Stimulated activated CD8-positive, alpha-beta memory T cell treated with anti-CD3 and anti-CD28 coated beads, Interleukin-12 subunit alpha, Interleukin-12 subunit beta, amount 100 ng/mL, for 1 hour (primary cell): ENCODE results near the gene TCL1B.

Experiments used
- DNase-seq: peaks from one replicate; pipeline ENCODE4 v3.0.0-alpha.2; 2020; ENCODE audit warnings: low read depth

The TCL1B gene

DNA sequence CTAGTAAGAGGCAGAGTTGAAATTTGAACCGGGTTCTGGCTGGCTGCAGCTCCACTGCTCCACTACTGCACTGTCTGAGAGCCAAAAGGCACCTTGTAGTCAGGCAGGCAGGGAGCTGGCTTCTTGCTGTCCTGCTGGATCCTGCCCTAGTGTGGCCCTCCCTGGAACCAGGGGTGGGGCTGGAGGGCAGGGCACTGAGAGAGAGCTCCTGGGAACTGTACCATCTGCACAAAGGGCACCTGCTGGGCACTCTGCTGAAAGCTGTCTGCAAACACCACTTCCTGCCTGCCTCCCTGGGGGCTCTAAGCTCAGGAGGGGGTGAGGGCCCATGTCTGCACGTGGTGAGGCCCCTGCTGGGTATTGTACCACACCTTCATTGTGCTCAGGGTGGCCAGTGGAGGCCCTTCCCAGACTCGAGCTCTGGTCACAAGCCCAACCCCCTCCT lies 19.0 kb upstream of the TCL1B start:
- no peak for DNase-seq

DNA sequence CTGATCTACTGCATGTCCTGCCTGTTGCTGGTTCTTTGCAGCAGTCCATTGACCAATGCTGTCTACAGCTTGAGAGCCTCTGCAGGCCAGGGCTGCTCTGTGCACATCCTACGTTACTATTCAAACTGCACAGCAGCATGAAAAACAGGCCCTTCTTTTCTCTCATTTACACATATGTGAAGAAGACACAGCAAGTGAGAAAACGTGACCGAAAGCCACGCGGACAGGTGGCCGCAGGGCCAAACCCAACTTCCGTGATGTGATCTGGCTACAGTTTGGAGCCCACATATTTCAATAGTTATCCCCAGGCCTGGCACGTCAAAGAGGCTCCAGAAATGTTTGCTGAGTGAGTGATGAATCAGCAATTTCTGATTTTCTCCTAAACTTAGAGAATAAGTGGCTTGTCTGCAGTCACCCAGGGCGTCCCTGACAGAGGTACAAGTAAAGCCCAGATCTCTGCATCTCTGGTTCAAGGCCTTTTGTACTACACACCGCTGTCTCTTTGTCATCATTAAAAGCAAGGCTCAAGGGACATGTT lies 17.9 kb upstream of the TCL1B start:
- no peak for DNase-seq

DNA sequence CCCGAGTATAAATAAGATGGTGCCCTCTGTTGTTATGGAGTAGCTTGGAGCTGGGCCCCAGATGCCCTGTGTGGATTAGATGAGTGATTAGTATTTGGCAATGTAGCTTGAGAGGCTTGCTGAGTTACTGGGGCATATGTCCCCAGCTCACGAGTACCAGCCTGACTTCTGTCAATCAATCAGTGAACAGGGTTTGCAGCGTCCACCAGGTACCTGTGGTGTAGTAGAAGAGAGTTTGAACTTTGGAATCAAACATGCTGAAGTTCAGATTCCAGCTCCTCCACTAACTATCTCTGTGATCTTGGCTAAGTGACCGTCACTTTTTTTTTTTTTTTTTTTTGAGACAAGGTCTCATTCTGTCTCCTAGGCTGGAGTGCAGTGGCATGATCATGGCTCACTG lies 11.6 kb upstream of the TCL1B start:
- DNase-seq: no peak

DNA sequence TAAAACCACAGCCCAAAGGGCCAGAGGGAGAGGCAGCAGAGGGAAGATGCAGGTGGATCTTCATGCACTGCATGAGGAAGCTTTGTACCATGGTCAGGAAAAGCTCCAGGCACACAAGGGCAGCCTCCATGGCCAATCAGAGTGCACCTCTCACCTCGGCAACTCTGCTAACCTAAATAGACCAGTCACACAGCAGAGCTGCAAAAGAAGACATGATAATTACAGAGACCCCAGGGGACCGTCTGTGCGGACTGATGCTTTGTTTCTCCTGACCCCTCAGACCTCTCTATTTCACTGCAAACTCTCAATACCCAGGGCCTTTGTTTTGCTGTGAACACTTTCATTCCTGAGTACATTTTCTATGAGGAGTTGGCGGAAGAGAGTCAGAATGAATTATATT lies 10.7 kb upstream of the TCL1B start:
- no peak for DNase-seq

DNA sequence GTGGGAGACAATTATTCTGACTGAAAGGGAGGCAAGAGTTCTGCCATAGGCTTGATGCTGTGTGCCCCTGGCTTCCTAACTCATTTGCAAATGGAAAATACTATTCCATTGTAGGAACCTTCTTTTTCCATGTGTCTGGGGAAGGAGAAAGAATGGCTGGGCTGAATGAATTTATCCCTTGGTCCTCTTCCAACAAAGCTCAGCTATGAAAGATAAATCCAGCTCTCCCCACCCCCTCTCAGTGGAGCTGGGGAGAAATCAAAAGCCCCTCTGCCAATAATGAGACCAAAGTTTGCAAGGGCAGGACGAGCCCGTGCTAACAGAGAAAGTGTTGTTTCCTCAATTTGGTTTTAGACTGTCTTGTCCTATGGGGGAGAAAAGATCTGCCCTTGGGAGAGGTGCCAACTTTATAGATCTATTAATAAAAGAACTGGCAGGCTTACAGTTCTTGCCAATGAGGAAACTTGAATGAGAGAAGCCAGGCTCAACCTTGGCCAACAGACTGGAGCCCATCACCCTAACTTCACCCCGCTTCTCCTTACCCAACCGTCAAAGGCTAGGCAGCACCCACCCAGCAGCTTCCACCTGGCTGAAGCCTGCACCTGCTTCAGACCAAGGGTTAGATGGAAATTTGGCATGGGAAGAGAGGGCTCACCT lies 8.9 kb upstream of the TCL1B start:
- DNase-seq: no peak

DNA sequence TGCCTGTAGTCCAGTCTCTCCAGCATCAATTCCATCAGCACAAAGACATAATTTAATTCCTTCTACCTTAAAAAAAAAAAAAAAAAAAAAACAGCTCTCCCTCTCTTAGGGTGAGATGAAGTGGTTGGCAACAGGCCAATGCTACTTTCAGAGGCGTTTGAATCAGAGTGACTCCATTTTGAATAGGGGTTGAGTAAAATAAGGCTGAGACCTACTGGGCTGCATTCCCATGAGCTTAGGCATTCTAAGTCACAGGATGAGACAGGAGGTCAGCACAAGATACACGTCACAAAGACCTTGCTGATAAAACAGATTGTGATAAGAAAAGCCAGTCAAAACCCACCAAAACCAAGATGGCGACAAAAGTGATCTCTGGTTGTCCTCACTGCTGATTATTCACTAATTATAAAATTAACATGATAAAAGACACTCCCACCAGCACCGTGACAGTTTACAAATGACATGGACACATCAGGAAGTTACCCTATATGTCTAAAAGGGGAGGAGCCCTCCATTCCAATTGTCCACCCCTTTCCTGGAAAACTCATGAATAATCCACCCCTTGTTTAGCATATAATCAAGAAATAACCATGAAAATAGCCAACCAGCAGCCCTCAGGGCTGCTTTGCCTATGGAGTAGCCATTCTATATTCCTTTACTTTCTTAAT lies 6.9 kb upstream of the TCL1B start:
- no peak for DNase-seq

DNA sequence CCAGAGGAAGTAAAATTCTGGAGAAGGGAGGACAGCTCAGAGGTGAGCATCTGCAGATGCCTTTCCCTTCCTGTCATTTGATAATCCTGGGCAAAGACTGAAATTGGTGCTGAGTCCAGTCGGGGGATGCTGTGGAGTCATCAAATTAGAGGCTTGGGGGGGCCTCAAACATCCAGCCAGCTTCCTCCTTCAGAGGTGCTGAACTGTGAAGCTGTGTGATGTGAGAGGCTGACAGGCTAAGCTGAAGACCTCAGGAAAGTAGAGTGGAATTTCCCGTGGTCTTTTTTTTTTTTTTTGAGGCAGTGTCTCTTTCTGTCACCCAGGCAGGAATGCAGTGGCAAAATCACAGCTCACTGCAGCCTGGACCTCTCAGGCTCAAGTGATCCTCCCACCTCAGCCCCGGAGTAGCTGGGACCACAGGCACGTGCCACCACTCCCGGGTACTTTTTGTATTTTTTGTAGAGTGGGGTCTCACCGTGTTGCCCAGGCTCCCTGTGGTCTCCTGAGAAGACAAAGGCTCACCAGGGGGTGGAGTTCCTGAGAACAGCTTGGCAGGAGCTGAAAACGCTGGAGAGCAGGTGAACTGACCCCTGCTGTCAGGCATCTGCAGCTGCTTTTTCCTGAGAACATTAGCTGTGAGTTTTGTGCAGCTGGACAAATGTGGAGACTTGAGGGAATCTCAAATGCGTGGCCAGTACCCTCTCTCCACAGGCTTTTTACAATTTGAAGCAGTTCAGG lies 6.1 kb upstream of the TCL1B start:
- no peak for DNase-seq

DNA sequence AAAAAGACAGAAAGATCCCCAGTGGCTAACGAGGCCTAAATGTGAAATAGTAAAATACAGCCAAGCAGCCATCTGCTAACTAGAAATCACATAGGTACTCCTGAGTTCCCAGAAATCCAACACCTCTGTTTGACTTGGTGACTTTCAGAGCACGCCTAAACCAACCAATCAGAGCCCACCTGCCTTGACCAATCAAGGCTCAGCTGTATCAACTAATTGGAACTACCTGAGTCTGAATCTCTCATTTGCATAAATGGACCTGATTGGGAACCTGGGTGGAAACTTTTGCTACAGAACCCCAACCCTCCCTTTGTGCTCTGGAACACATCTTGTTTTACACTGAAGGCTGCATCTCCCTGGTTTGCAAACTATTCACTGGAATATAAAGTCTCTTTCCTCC lies 5.1 kb upstream of the TCL1B start:
- no peak for DNase-seq

DNA sequence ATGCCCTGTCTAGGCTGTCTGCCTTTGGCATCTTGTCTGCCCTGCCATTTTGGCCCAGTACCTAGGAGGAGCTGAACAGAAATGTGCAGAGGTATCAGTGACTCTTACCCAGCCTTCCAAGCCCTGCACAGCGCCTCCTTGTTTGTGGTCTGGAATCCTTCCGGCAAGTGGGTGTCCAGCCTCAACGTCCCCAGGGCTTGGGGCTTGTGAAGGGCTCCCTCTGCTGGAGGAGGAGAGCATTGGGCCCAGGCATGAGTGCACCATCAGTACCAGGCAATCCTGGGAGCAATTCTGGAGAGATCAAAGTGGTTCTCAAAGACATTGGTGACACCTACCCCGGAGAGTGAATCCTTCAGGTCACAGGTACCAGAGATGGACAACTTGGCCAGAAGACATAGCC lies 2.4 kb upstream of the TCL1B start:
- no peak for DNase-seq

DNA sequence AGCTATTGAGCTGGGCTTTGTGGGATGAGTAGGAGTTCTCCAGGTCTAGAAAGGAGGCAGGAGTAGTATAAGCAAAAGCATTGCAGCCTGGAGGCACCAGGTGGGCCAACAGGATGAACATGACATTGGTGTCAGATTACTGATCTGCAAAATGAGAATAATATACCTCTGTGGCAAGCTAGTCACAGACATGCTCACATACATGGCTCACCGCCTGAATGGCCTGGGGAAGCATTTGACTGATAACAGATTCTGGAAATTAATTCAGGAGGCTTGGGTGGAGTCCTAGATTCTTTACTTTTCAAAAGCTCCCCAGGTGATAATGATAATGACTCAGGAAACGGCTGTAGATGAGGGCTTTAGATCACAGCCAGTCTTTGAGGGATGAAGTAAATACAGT lies 709 bp downstream of the TCL1B start:
- DNase-seq: no peak

DNA sequence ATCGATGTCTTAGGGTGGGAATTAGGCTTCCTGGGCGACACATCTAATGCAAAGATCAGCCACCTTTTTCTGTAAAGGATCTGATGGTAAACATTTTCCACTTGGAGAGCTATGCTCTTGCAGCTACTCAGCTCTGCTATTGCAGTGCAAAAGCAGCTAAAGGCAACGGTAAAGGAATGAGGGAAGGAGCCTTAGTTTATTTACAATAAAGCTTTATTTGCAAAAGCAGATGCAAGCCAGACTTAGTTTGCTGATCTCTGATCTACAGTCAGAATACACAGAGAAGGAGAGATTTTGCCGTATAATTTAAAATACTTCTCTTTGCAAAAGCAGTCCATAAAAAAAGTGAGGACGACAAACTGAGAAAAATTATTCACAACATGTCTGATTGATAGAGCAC lies 3.2 kb downstream of the TCL1B start:
- no peak for DNase-seq

DNA sequence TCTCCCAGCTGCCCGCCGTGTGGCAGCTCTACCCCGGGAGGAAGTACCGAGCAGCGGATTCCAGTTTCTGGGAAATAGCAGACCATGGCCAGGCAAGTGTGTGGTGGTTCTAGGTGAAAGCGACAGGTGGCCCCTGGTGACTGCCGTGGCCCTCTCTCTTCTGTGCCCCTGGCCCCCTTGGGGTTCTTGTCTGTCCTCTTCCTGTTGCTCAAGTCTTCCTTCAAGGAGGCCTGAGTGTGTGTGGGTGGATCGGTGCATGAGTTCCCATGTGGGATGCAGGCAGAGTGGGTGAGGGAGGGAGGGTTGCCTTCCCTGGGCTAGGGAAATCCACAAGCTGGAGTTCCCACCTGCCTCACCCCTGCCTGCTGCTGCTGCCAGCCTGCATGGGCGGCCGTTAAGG lies 4.6 kb downstream of the TCL1B start:
- no peak for DNase-seq

DNA sequence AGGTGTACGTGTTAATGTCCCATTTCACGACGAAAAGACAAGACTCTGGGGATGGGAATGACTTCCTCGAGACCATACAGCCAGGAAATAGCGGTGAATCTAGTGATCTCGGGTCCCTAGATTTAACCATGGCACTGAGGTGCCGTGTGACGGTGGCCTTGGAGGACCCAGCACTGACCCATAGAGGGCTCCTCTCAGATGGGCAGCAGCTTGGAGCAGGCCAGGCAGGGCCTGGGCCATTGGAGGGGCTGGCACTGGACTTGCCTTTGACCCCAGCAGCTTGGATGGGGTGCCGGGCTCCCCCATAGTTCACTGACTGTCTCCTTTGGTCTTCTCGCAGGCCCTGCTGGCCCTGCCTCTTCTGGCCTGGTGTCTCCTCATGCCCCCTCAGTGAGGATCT lies 5.4 kb downstream of the TCL1B start:
- no peak for DNase-seq

DNA sequence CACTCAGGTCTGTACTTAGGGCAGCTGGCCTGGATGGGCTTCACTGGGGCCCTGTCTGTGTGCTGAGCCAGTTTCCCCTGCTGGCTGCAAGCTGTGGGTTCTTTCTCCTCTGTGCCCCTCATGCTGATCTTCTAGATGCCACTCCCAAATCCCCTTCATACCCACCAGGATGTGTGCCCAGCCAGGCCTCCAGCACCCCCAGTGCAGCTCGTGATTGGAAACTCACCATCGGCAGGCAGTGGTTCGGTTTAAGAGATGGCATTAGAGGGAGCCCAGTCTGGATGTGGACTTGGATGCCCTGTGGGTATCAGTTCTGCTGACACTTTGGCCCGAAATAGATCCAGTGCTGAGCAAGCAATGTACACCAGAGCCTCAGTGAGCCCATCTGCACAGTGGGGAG lies 5.9 kb downstream of the TCL1B start:
- DNase-seq: no peak

DNA sequence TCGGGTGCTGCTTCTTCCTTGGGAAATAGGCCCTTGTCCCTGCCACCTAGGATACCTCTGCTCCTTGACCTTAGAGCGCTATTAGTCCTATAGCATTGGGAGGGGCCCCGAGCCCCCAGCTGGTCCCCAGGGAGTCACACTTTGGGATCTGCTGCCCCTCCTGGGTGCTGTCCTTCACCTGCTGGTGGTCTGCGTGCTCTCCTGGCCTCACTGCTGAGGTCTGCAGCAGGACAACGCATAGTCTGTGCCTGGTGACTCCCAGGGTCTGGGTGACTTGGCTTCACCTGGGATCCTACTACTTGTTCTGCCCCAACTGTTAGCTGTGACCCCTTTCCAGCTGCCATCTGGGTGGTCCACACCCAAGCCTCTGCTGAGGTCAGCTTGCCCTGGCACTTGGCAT lies 8.8 kb downstream of the TCL1B start:
- DNase-seq: no peak

DNA sequence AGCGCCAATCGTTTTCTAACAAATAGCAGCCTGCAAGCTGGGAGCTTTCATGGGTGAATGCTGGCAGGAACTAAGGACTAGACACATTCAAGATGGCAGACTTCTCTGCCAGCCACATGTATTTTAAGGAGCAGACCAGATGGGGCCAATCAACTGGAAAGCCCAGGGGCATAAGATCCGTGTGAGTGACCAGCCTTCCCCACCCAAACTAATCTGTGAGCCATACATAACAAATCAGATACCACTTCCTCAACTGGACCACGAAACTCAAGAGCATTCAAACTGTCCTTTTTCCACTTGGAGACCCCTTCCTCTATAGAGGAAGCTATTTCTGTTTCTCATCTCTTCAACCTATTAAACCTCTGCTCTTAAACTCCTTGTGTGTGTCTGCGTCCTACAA lies 9.7 kb downstream of the TCL1B start:
- no peak for DNase-seq

DNA sequence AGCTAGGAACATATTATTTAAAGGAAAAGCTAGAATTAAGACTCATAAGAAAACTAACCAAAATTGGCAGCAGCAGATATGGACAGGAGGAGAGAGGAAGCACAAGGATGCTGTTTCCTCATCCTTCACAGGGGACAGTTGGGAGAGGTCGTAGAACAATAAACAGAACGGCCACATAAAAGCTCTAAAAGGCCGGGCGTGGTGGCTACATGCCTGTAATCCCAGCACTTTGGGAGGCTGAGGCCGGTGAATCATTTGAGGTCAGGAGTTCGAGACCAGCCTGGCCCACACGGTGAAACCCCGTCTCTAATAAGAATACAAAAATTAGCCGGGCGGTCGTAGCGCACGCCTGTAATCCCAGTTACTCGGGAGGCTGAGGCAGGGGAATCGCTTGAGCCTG lies 10.5 kb downstream of the TCL1B start:
- DNase-seq: no peak

DNA sequence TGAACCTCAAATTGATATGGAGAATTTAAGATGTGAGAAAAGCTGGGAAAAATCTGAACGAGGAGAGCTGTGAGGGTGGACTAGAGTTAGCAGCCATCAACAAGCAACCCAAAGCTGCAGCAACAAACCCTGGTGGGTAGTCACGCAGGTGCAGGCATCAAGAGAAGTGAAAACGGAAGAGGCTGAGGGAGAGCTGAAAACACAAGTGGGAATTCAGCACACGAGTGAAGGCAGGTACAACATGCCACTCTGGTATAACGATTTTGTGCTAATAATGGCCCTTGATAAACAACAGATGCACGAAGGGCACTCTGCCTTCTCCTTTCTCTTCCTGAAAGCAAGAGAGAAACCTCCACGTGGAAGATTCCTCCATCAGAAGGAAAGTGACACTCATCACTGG lies 11.5 kb downstream of the TCL1B start:
- DNase-seq: no peak

DNA sequence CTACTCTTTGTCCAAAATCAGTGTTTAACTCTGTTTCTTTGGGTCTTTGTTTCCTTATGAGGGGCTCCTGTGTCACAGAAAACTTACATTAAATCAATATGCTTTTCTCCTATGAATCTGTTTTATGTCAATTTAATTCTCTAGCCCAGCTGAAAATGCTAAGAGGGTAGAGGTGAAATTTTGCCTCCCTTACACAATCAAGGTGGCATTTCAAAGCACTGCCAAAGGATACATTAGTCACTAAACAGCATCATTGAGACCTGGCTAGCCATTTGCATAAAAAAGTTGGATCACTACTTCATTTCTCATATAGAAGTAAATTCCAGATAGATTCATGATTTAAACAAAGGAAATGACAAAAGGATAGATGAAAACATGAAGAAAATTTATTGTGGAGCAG lies 12.1 kb downstream of the TCL1B start:
- DNase-seq: no peak

DNA sequence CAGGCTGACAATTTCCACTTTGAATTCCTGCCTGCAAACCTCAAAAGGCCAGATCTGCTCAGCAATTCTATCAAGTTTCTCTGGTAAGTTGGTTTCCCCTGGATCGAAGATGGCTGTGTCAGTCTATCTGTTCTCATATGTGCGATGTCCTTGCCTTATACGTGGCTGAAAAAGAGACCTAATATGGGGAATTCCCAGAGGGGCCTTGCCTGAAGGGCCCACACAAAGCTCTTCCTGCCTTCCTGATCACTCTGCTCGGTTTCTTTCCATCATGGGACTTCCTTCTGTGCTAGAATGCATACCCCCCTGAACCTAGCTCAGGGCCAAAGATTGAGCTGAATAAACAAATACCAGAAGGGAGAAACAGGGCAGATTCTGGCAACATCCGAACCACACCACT lies 13.2 kb downstream of the TCL1B start:
- DNase-seq: no peak

DNA sequence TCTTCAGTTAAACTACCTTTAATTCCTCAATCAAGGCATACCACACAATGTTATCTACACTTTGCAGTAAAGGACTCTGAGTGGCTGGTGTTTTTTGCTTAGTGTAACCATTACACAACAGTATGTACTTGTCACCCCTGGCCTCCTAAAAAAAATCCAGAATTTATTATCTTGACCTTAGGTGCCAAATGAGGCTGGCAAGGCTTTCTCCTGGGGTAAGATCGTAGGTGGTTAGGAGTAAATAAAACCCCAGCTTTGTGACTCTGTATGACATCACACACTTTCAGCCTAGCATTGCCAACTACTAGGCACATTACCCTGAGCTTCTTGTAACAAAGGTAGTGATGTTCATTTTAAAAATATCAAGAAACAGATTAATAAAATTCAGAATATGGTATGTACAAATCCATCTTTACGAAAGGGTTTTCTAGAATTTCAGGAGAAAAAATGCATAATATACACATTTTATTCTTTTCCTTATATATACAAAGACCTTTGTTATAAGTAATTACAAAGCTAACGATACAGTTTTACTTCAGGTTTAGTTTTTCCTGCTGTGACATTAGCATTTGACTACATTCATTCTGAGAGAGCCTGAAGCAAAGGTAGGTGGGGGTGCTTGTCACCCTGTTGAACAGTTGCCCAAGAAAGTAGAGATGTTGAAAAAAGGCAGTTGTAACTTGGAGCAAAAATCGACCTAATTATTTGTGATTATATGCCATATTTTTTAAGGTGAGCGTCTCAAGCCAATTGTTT lies 14.2 kb downstream of the TCL1B start:
- DNase-seq: no peak

DNA sequence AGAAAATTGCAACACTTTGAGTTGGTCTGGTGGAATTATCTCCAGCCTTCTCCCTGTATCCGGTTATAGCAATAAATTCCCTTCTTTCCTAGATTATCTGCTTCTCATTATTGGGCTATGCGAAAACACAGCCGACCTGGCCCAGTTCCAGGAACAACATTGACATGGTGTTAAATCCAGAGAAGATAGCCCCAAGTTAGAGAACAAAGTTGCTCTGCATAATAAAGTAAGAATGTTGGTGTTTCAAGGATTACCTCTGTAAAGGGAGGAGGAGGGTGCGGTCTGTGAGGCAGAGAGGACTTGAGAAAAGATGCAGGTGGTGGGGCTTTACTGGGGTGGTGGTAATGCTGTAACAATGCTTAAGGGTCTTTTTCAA lies 15.6 kb downstream of the TCL1B start:
- DNase-seq: no peak

DNA sequence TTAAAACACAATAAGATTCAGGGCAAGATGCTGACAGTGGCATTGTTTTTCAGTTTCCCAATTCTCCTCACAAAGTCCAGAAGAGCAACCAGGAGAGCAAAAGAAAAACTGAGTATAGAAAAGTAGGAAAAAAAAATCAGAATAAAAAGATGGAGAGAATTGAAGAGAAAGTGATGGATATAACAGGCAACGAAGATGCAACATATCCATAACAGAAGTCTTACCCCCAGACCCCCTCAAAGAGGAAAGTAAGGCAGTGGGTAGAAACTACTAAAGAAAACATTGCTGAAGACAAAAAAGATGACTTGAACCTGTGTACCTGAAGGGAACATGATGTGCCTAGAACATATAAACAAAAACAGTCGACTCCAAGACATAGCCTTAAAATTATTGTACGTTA lies 17.1 kb downstream of the TCL1B start:
- no peak for DNase-seq
